Measurements from ENCODE around the gene PTX3.

- TF ChIP-seq, protein P1, sequence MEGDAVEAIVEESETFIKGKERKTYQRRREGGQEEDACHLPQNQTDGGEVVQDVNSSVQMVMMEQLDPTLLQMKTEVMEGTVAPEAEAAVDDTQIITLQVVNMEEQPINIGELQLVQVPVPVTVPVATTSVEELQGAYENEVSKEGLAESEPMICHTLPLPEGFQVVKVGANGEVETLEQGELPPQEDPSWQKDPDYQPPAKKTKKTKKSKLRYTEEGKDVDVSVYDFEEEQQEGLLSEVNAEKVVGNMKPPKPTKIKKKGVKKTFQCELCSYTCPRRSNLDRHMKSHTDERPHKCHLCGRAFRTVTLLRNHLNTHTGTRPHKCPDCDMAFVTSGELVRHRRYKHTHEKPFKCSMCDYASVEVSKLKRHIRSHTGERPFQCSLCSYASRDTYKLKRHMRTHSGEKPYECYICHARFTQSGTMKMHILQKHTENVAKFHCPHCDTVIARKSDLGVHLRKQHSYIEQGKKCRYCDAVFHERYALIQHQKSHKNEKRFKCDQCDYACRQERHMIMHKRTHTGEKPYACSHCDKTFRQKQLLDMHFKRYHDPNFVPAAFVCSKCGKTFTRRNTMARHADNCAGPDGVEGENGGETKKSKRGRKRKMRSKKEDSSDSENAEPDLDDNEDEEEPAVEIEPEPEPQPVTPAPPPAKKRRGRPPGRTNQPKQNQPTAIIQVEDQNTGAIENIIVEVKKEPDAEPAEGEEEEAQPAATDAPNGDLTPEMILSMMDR (IDR thresholded peaks at IDR 0.05), result no peak
- no peak for TF ChIP-seq POLR2AphosphoS5 (IDR thresholded peaks at IDR 0.05; ENCODE audit: low read depth, low read length)
- TF ChIP-seq, protein P2, sequence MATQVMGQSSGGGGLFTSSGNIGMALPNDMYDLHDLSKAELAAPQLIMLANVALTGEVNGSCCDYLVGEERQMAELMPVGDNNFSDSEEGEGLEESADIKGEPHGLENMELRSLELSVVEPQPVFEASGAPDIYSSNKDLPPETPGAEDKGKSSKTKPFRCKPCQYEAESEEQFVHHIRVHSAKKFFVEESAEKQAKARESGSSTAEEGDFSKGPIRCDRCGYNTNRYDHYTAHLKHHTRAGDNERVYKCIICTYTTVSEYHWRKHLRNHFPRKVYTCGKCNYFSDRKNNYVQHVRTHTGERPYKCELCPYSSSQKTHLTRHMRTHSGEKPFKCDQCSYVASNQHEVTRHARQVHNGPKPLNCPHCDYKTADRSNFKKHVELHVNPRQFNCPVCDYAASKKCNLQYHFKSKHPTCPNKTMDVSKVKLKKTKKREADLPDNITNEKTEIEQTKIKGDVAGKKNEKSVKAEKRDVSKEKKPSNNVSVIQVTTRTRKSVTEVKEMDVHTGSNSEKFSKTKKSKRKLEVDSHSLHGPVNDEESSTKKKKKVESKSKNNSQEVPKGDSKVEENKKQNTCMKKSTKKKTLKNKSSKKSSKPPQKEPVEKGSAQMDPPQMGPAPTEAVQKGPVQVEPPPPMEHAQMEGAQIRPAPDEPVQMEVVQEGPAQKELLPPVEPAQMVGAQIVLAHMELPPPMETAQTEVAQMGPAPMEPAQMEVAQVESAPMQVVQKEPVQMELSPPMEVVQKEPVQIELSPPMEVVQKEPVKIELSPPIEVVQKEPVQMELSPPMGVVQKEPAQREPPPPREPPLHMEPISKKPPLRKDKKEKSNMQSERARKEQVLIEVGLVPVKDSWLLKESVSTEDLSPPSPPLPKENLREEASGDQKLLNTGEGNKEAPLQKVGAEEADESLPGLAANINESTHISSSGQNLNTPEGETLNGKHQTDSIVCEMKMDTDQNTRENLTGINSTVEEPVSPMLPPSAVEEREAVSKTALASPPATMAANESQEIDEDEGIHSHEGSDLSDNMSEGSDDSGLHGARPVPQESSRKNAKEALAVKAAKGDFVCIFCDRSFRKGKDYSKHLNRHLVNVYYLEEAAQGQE (IDR thresholded peaks at IDR 0.05; ENCODE audit: insufficient read depth in 1 of 2, low read depth in 2 of 2, low read length in 1 of 2), result no peak
- TF ChIP-seq SIN3A (IDR thresholded peaks at IDR 0.05; ENCODE audit: borderline replicate concordance, insufficient read depth, low read depth, low read length), result no peak
- no peak for TF ChIP-seq TCF7L2 (IDR thresholded peaks at IDR 0.05; ENCODE audit: low read depth, low read length)
These were observed 48.8 kb upstream of the PTX3 start for GRCh38 chr3:157387708-157388435.

Data from Panc1 (cell line).